Fibroblast of pulmonary artery (primary cell): Measurements from ENCODE around the gene ADPRM.
"Not testable (repeated sequence)": the region's sequence is repeated elsewhere in the genome, so short reads cannot be mapped to it uniquely, and the experiment has no call there.

Experiments
- DNase-seq: peaks from one replicate; pipeline ENCODE4 v3.0.0-alpha.2; 2010; ENCODE audit warnings: low read depth
- H3K4me3 ChIP-seq: replicated peaks from 2 replicates; pipeline ENCODE4 v1.5.1; 2011; ENCODE audit warnings: low read depth, mild to moderate bottlenecking, control low read depth, low read length, moderate library complexity
- CTCF ChIP-seq: IDR thresholded peaks from 2 replicates; pipeline ENCODE4 v1.5.1; 2011; ENCODE audit warnings: mild to moderate bottlenecking, control low read depth, low read length, inconsistent platforms; ENCODE audit errors: missing control alignments

The ADPRM gene

GRCh38 chr17:10668775-10669174 lies 28.6 kb upstream of the ADPRM start:
- no peak overlapping the region for H3K4me3 ChIP-seq
- TF ChIP-seq CTCF, result no peak
- DNase-seq, result peak; percentile 10

GRCh38 chr17:10673312-10673711 lies 24.1 kb upstream of the ADPRM start:
- H3K4me3 ChIP-seq, result no peak overlapping the region
- DNase-seq, result no peak
- no peak for TF ChIP-seq CTCF

GRCh38 chr17:10674704-10675103 lies 22.7 kb upstream of the ADPRM start:
- TF ChIP-seq CTCF, result no peak
- no peak for DNase-seq

GRCh38 chr17:10681866-10682446 lies 15.4 kb upstream of the ADPRM start:
- no peak overlapping the region for H3K4me3 ChIP-seq
- peak; percentile 69 for DNase-seq
- TF ChIP-seq CTCF, result no peak

More at GRCh38 chr17:10674704-10675103, 22.7 kb upstream of the ADPRM start:
- H3K4me3 ChIP-seq, result no peak overlapping the region

- TF ChIP-seq CTCF, result peak; percentile 53
- no peak overlapping the region for H3K4me3 ChIP-seq
- peak; percentile 59 for DNase-seq
Observed at GRCh38 chr17:10683853-10684252, 13.5 kb upstream of the ADPRM start.

GRCh38 chr17:10687499-10687898 lies 9.9 kb upstream of the ADPRM start:
- DNase-seq, result no peak
- TF ChIP-seq CTCF, result no peak
- no peak overlapping the region for H3K4me3 ChIP-seq

GRCh38 chr17:10695875-10696407 lies 1.5 kb upstream of the ADPRM start:
- H3K4me3 ChIP-seq, result peak overlapping the region; percentile 90
- not testable (repeated sequence) for DNase-seq
